GM12878 (cell line): ENCODE results near the gene GRIK5. TPM values are rescaled to one million over a fixed set of nuclear protein-coding genes. Genes with fewer than 3 reads are reported as not detected.
A peak's percentile ranks its signal among the peaks of the same experiment; 100 is the strongest.

Experiments
- ATAC-seq: fragments of 200-7000 bp; cut with Tn5 transposase; 3 replicates; pipeline ENCODE4 v1.9.1; 2020; ENCODE audit warnings: mild to moderate bottlenecking, moderate library complexity
- BruUV-seq: library from RNA; stranded (reverse); fragments of 400-500 nt; replicated peaks from 2 replicates; lab custom pipeline; 2021; lab: Mats Ljungman, UMichigan
- CTCF ChIA-PET: fragments of 300-600 bp; sonication (Branson Sonifier 250); formaldehyde crosslinking; extraction: SDS; loops from one replicate; lab custom pipeline; 2021; ENCODE audit warnings: inconsistent platforms; lab: Yijun Ruan, JAX
- POLR2A ChIA-PET: fragments of 350-600 bp; formaldehyde crosslinking; extraction: SDS; loops from one replicate; lab custom pipeline; 2021; ENCODE audit warnings: inconsistent platforms; lab: Charles Lee
- RAD21 ChIA-PET: fragments of 300-600 bp; sonication (Branson Sonifier 250); formaldehyde crosslinking; loops from one replicate; lab custom pipeline; 2023; ENCODE audit warnings: antibody characterized with exemption; ENCODE audit not compliant: unreplicated experiment; lab: Charles Lee
- SMC1A ChIA-PET: fragments of 300-600 bp; sonication (Branson Sonifier 250); formaldehyde crosslinking; loops from one replicate; lab custom pipeline; 2023; ENCODE audit not compliant: unreplicated experiment, uncharacterized antibody; lab: Charles Lee
- DNase-seq: peaks from one replicate; pipeline ENCODE4 v3.0.0-alpha.2; 2011; ENCODE audit warnings: low read depth, low spot score
- FAIRE-seq: peaks from 3 replicates; lab custom pipeline; 2011; peaks lifted over from hg19 to GRCh38; lab: Jason Lieb, UNC
- H2AFZ ChIP-seq: 2 replicates; pipeline ENCODE4 v1.6.0; 2011; ENCODE audit warnings: low read depth, low read length, control low read depth; ENCODE audit not compliant: control insufficient read depth
- H3K27ac ChIP-seq: 2 replicates; pipeline ENCODE4 v1.5.1; 2011; ENCODE audit warnings: control low read depth; ENCODE audit not compliant: control insufficient read depth, insufficient read depth
- H3K27me3 ChIP-seq, 2 experiments: replicated peaks in 1 of 2; 2 replicates each; pipeline versions ENCODE4 v1.6.0 to v1.6.1; 2011; ENCODE audit warnings: low read length in 1 of 2; ENCODE audit not compliant: control insufficient read depth in 2 of 2, insufficient read depth in 2 of 2
- H3K36me3 ChIP-seq, 2 experiments: 2 replicates each; pipeline ENCODE4 v1.5.1; 2011; ENCODE audit warnings: low read length in 1 of 2; ENCODE audit not compliant: control insufficient read depth in 2 of 2, insufficient read depth in 2 of 2
- H3K4me1 ChIP-seq: 2 replicates; pipeline ENCODE4 v1.6.1; 2011; ENCODE audit warnings: mild to moderate bottlenecking, low read length, moderate library complexity, mixed read lengths; ENCODE audit not compliant: control insufficient read depth, insufficient read depth
- H3K4me2 ChIP-seq: 2 replicates; pipeline ENCODE4 v1.6.0; 2011; ENCODE audit warnings: control low read depth; ENCODE audit not compliant: control insufficient read depth, insufficient read depth
- H3K4me3 ChIP-seq: fragments of 200-600 bp; sonication (generic); 2 replicates; pipeline ENCODE4 v1.5.1; 2016
- H3K79me2 ChIP-seq: 2 replicates; pipeline ENCODE4 v1.6.0; 2011; ENCODE audit warnings: low read length; ENCODE audit not compliant: control insufficient read depth, insufficient read depth
- H3K9ac ChIP-seq: 2 replicates; pipeline ENCODE4 v1.8.0; 2011; ENCODE audit warnings: low read length, control low read depth, mixed read lengths; ENCODE audit not compliant: control insufficient read depth, insufficient read depth
- H3K9me3 ChIP-seq: replicated peaks from 3 replicates; pipeline ENCODE4 v1.5.1; 2011; ENCODE audit warnings: mild to moderate bottlenecking, low read length; ENCODE audit not compliant: control insufficient read depth, insufficient read depth
- H4K20me1 ChIP-seq: 2 replicates; pipeline ENCODE4 v1.6.0; 2011; ENCODE audit not compliant: control insufficient read depth, insufficient read depth
- CBFB ChIP-seq: IDR thresholded peaks from 2 replicates; pipeline ENCODE4 v1.6.1; 2016; ENCODE audit warnings: antibody characterized with exemption, low read depth
- CHD1 ChIP-seq: IDR thresholded peaks from 2 replicates; pipeline ENCODE4 v1.6.1; 2012; ENCODE audit warnings: low read depth, low read length, improper control_type of control experiment
- DPF2 ChIP-seq: fragments of 450-650 bp; IDR thresholded peaks from 2 replicates; pipeline ENCODE4 v1.6.1; 2017; ENCODE audit warnings: mild to moderate bottlenecking
- EGR1 ChIP-seq, 2 experiments: IDR thresholded peaks; 1 replicate in 1 of 2; 2 replicates in 1 of 2; pipeline ENCODE4 v1.6.1; 2011 to 2012; ENCODE audit warnings: low read depth in 2 of 2, low read length in 2 of 2, borderline replicate concordance in 1 of 2, mild to moderate bottlenecking in 1 of 2, moderate library complexity in 1 of 2
- ETV6 ChIP-seq, 2 experiments: fragments of 450-650 bp in 1 of 2; IDR thresholded peaks in 1 of 2; conservative IDR thresholded peaks in 1 of 2; 2 replicates each; pipeline ENCODE4 v1.6.1; 2014; ENCODE audit warnings: antibody characterized with exemption in 1 of 2, borderline replicate concordance in 1 of 2, low read depth in 1 of 2, mild to moderate bottlenecking in 1 of 2, moderate library complexity in 1 of 2
- HSF1 ChIP-seq: fragments of 150-350 bp; IDR thresholded peaks from 2 replicates; pipeline ENCODE4 v1.6.1; 2014; ENCODE audit warnings: mild to moderate bottlenecking, low read depth, low read length
- IKZF1 ChIP-seq: fragments of 450-650 bp; conservative IDR thresholded peaks from 2 replicates; pipeline ENCODE4 v1.6.1; 2017; ENCODE audit warnings: antibody characterized with exemption, mild to moderate bottlenecking
- JUND ChIP-seq: IDR thresholded peaks from 2 replicates; pipeline ENCODE4 v1.6.1; 2012; ENCODE audit warnings: low read depth, mild to moderate bottlenecking, low read length, improper control_type of control experiment, moderate library complexity
- MYC ChIP-seq: IDR thresholded peaks from 2 replicates; pipeline ENCODE4 v1.6.1; 2011; ENCODE audit warnings: mild to moderate bottlenecking, low read length, moderate library complexity, inconsistent platforms; ENCODE audit not compliant: insufficient read depth, insufficient replicate concordance, insufficient read length, severe bottlenecking
- PBX3 ChIP-seq: IDR thresholded peaks from 2 replicates; pipeline ENCODE4 v1.6.1; 2011; ENCODE audit warnings: mild to moderate bottlenecking, low read depth, low read length, moderate library complexity; ENCODE audit not compliant: insufficient replicate concordance
- POLR2AphosphoS2 ChIP-seq: IDR thresholded peaks from 2 replicates; pipeline ENCODE4 v1.6.1; 2011; ENCODE audit warnings: low read depth, mild to moderate bottlenecking, low read length, improper control_type of control experiment, moderate library complexity
- PRDM15 ChIP-seq: fragments of 450-650 bp; formaldehyde crosslinking; IDR thresholded peaks from 2 replicates; pipeline ENCODE4 v1.4.0; 2020; ENCODE audit warnings: mild to moderate bottlenecking, moderate library complexity
- RFX5 ChIP-seq: IDR thresholded peaks from 2 replicates; pipeline ENCODE4 v1.6.1; 2011; ENCODE audit warnings: low read depth, low read length, improper control_type of control experiment
- TCF7 ChIP-seq: IDR thresholded peaks from 2 replicates; pipeline ENCODE4 v1.6.1; 2014; ENCODE audit warnings: antibody characterized with exemption, borderline replicate concordance
- ZNF274 ChIP-seq: IDR thresholded peaks from one replicate; pipeline ENCODE4 v1.8.0; 2011; ENCODE audit not compliant: insufficient read length, insufficient read depth
- ZNF622 ChIP-seq: fragments of 450-650 bp; IDR thresholded peaks from 2 replicates; pipeline ENCODE4 v1.6.1; 2017; ENCODE audit warnings: mild to moderate bottlenecking, inconsistent platforms
- WGBS: methylation state at CpG from one replicate; pipeline ENCODE4 v1.1.6; 2016; ENCODE audit warnings: low lambda C conversion rate; ENCODE audit not compliant: insufficient replicate concordance, insufficient coverage; ENCODE audit errors: missing lambda C conversion rate; 5-methylcytosine and 5-hydroxymethylcytosine counted together
- in situ Hi-C: fragments of 300-500 bp; cut with MboI; formaldehyde crosslinking; loops from 9 replicates; pipeline ENCODE4 v1.14.3; 2018; ENCODE audit warnings: mixed read lengths
- intact Hi-C: fragments of 100-400 bp; cut with micrococcal nuclease; formaldehyde crosslinking; loops from one replicate; pipeline ENCODE4 v1.14.2; 2022; ENCODE audit not compliant: unreplicated experiment
- polyA plus RNA-seq, 11 experiments: library from polyadenylated mRNA; depleted of rRNA in 4 of 11; unstranded in 6 of 11; stranded (reverse) in 5 of 11; fragments of >200 nt; fragmentation: Nextera tagmentation in 4 of 11; fragmentation: Illumina TruSeq in 1 of 11; extraction: Ambion mirVana in 4 of 11; extraction: Trizol in 1 of 11; gene quantifications; 1 replicate in 1 of 11; 2 replicates in 10 of 11; pipeline versions ENCODE4 v1.2.1 to v1.2.3, GENCODE V29; 2011 to 2016; ENCODE audit warnings: inconsistent platforms in 2 of 11, missing spikeins in 2 of 11, low read depth in 1 of 11
- total RNA-seq, 4 experiments: library from RNA; depleted of rRNA in 3 of 4; stranded (reverse); fragments of >200 nt in 3 of 4; fragmentation: Illumina TruSeq in 1 of 4; extraction: Trizol in 1 of 4; gene quantifications; 2 replicates each; pipeline versions ENCODE4 v1.2.1 to v1.2.3, GENCODE V29; 2013 to 2021

The GRIK5 gene
- total and polyA plus RNA-seq, 10 of the 15 experiments (the other 5 are each of a cell fraction or from before 2014, with no cell fraction given) = 0.03 to 0.23 (median 0.07) TPM; not detected in 3

GRCh38 chr19:41993612-41994483, 76.2 kb downstream of the GRIK5 start, which contains the start of gene ATP1A3:
ATP1A3 (minus strand) TSS chr19:41994230; CDS start chr19:41994076, 154 bp downstream.
- Histone ChIP-seq H3K4me3 (peak within 1 kb of the TSS; percentile 69), H2AFZ (peak within 1 kb of the TSS; percentile 29), H3K9me3 (no peaks in the 10 kb centered on the region), H3K36me3 (no peaks in the 10 kb centered on the region), H3K4me1 (peaks cover 3% of the 10 kb centered on the region), H3K27me3 (peaks cover 0 to 10% of the 10 kb centered on the region in 2 experiments; a peak in 2 of 4 replicates), H3K79me2 (no peaks in the 10 kb centered on the region), H3K27ac (no peak within 1 kb of the TSS), H3K4me2 (peak within 1 kb of the TSS; percentile 59), H3K9ac (no peak within 1 kb of the TSS), H4K20me1 (no peaks in the 10 kb centered on the region)
- ATAC-seq (peak; percentile 90), FAIRE-seq (no peak), DNase-seq (no peak)
- intact Hi-C loops = no loop called here
- WGBS = 7% methylated on average over 56 of the region's 84 CpGs
- ChIA-PET RAD21 (interaction anchor here (0.6 kb wide), 1 partner anchor 30 kb away, joined by 3 read pairs; no protein-coding TSS in a partner anchor), POLR2A (no interaction called here), SMC1A (no interaction called here), CTCF (no interaction called here)
- in situ Hi-C loops = no loop called here
- no TSS peak for BruUV-seq
- no peak for TF ChIP-seq RFX5
- no peak for TF ChIP-seq POLR2AphosphoS2
- TF ChIP-seq MYC = no peak
- peak in 1 of 2 experiments; percentile 48; a peak in 1 of 3 replicates for TF ChIP-seq EGR1 (IDR thresholded peaks at IDR 0.05; ENCODE audit: borderline replicate concordance in 1 of 2, low read depth in 2 of 2, low read length in 2 of 2)
- no peak for TF ChIP-seq HSF1
- TF ChIP-seq ZNF274 = no peak
- TF ChIP-seq DPF2 = peak; percentile 66; the same call in 1 of the 2 replicates
- TF ChIP-seq IKZF1 = 0 out of 2 replicates have a peak, but pooled peaks have one; percentile 25
- no peak for TF ChIP-seq CHD1
- no peak for TF ChIP-seq ZNF622
- no peak for TF ChIP-seq TCF7
- no peak for TF ChIP-seq CBFB
- no peak for TF ChIP-seq JUND
- TF ChIP-seq PRDM15 (CRISPR knock-in tag) = no peak
- TF ChIP-seq PBX3 = peak; percentile 91
- TF ChIP-seq ETV6 (conservative IDR thresholded peaks at IDR 0.05 in 1 of 2, IDR thresholded peaks at IDR 0.05 in 1 of 2; ENCODE audit: borderline replicate concordance in 1 of 2, low read depth in 1 of 2) = no peak
